GM18507 (cell line): Measurements from ENCODE around the gene SYNGR4.

Experiments
- DNase-seq: peaks from one replicate; pipeline ENCODE4 v3.0.0; 2011; ENCODE audit warnings: low read depth; ENCODE audit not compliant: insufficient read length; ENCODE audit errors: extremely low spot score
- FAIRE-seq: peaks from 2 replicates; lab custom pipeline; 2011; peaks lifted over from hg19 to GRCh38; lab: Jason Lieb, UNC

The SYNGR4 gene

GRCh38 chr19:48394331-48395169 is 30.4 kb downstream of the SYNGR4 start:
- no peak for DNase-seq

GRCh38 chr19:48395170-48395455 is 30.9 kb downstream of the SYNGR4 start:
- FAIRE-seq = no peak
- DNase-seq = no peak

More at GRCh38 chr19:48394331-48395169, 30.4 kb downstream of the SYNGR4 start:
- FAIRE-seq = no peak

GRCh38 chr19:48395499-48395898 is 31.3 kb downstream of the SYNGR4 start:
- FAIRE-seq (no peak), DNase-seq (no peak)

GRCh38 chr19:48396016-48396823 is 32.1 kb downstream of the SYNGR4 start:
- no peak for DNase-seq

GRCh38 chr19:48396824-48397176 is 32.6 kb downstream of the SYNGR4 start:
- DNase-seq = no peak
- FAIRE-seq = no peak

More at GRCh38 chr19:48396016-48396823, 32.1 kb downstream of the SYNGR4 start:
- FAIRE-seq = no peak

GRCh38 chr19:48397263-48398101 is 33.3 kb downstream of the SYNGR4 start:
- FAIRE-seq (no peak), DNase-seq (no peak)

- FAIRE-seq (no peak), DNase-seq (no peak)
These were observed 33.9 kb downstream of the SYNGR4 start for GRCh38 chr19:48398102-48398374.

- DNase-seq = peak; percentile 80
- peak; percentile 94 for FAIRE-seq
These were observed 34.4 kb downstream of the SYNGR4 start for GRCh38 chr19:48398375-48399235.

- no peak for FAIRE-seq
- no peak for DNase-seq
These were observed 36.0 kb downstream of the SYNGR4 start for GRCh38 chr19:48400018-48400742.

GRCh38 chr19:48401287-48401686 is 37.1 kb downstream of the SYNGR4 start:
- DNase-seq (no peak), FAIRE-seq (no peak)

GRCh38 chr19:48403606-48404005 is 39.4 kb downstream of the SYNGR4 start:
- DNase-seq = no peak
- peak; percentile 93 for FAIRE-seq

- DNase-seq (no peak), FAIRE-seq (no peak)
These were observed 41.0 kb downstream of the SYNGR4 start for GRCh38 chr19:48405010-48405659.

- DNase-seq = no peak
- FAIRE-seq = peak; percentile 63
These were observed 41.7 kb downstream of the SYNGR4 start for GRCh38 chr19:48405850-48406249.

GRCh38 chr19:48413879-48414587 is 49.9 kb downstream of the SYNGR4 start:
- DNase-seq (no peak), FAIRE-seq (no peak)

GRCh38 chr19:48415395-48415794 is 51.2 kb downstream of the SYNGR4 start:
- peak; percentile 74 for FAIRE-seq
- DNase-seq = no peak

GRCh38 chr19:48415806-48416221 is 51.6 kb downstream of the SYNGR4 start:
- no peak for FAIRE-seq

GRCh38 chr19:48417421-48417820 is 53.3 kb downstream of the SYNGR4 start:
- FAIRE-seq (no peak), DNase-seq (no peak)

More at GRCh38 chr19:48415806-48416221, 51.6 kb downstream of the SYNGR4 start:
- DNase-seq = no peak
